GM19193 (cell line): ENCODE measurements around the gene RAP1B.

Experiments used
- POLR2A ChIP-seq: IDR thresholded peaks from 4 replicates; pipeline ENCODE4 v1.6.1; 2011; ENCODE audit not compliant: insufficient read depth, insufficient read length; ENCODE audit errors: extremely low read depth

Gene RAP1B

DNA sequence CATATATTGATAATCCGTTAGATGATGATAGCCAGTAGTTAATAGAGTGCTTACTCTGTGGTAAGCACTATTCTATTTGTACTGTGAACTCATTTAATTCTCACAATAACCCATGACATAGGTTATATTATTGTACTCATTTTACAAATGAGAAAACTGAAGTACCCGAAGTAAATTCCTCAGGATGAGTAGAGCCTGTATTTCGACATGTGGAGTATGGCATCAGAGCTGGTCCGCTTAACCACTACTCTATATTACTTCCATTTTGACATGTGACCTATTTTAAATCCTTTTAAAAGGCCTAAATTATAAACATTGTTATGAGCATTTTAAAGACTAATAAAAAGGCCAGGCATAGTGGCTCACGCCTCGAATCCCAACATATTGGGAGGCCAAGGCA, 8.0 kb upstream of the RAP1B start:
- no peak for TF ChIP-seq POLR2A

DNA sequence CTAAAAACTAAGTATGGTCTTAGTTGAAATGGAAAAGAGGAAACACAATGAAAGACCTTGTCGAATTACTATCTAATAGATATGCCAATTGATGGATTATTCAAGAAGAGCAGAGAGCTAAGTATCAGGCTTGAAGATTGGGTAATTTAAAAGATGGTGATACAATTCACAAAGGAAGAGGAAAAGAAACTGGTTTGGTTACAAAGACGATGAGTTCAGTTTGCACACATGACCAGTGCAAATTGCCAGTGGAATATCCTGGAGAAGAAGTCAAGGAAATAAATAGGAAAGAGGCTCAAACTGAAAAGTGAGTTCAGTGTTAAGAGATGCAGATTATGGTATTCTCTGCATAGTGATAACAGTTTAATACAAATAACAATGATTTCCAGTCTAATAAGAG, 2.5 kb upstream of the RAP1B start:
- no peak for TF ChIP-seq POLR2A

DNA sequence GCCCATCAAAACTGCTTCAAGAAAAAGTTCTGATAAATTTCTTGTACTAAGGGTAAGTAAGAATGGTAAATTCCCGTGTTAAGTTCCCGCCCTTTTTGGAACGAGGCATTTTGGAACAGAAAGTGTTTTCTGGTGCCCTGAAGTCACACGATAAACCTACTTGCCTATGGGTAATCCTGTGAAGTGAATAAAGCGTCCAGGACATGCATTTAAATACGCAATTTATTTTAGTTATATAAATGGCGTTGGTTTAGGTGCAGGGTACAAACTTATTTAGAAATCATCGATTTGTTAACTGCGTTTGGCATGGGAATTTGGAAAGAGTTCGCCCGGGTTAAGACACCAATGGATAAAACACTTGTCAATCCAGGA, 715 bp upstream of the RAP1B start:
- TF ChIP-seq POLR2A = no peak

DNA sequence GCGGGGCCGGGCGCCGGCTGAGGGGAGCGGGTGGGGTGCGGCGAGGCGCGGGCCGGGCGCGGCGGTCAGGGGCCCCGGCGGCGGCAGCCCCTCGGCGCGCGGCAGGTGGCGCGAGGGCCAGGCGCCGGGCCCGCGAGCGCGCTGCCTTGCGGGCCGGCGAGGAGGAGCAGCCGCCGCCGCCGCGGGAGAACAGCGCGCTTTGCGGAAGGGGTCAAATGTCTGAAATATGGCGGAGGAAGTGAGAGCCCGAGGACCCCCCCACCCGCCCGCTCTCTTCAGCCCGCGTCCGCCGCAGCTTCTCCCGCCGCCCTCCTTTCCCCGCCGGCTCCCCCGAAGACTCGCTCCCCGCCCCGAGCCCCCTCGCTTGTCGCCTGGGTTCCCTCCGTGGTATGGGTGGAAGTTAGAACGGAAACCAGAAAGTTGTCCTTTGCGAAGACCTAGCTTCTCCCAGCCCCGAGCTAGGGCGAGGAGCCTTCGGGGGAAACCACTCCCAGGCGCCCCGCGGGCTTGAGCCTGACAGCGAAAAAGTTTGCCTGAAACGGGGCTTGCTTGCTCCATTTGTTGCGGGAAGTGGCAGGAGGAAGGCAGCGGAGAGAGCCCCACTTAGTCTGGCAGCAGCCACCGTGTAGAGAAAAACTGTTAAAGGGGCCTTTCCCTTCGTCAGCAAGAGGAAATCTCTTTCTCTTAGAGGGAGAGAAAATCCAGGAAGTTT, 551 bp downstream of the RAP1B start:
- TF ChIP-seq POLR2A = no peak

DNA sequence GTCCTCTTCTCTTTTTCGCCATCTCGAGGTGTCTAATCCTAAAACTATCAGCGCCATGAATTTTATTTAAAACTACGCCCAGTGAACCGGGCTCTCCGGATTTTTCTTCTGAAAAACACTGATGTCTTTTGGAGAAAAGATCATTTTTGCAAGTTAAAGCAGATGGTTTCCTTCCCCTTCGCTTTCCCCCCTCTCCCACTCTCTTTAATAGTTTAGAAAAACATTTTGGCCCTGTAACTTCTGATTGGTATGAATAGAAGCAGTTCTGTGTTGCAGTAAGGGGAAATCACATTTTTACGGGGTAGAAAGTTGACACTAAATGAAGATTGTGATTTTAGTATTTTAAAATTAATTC, 1.1 kb downstream of the RAP1B start:
- no peak for TF ChIP-seq POLR2A

DNA sequence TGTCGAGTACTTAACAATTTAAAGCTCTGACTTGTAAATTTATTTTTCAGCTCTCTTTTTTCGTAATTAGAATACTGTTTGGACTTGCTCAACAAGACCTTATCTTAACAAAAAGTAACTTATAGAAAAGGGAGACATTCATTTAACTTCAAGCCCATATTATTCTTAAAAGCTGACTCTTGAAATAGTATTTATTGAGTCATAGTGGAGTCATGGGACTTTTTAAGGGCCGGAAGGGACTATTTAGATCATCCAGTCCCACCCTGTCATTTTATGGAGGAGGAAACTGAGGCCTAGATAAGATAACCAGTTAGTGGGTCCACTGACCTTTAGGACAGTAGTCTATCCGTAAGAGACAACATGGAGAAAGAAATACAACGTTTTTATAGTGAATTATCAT, 1.5 kb downstream of the RAP1B start:
- no peak for TF ChIP-seq POLR2A

DNA sequence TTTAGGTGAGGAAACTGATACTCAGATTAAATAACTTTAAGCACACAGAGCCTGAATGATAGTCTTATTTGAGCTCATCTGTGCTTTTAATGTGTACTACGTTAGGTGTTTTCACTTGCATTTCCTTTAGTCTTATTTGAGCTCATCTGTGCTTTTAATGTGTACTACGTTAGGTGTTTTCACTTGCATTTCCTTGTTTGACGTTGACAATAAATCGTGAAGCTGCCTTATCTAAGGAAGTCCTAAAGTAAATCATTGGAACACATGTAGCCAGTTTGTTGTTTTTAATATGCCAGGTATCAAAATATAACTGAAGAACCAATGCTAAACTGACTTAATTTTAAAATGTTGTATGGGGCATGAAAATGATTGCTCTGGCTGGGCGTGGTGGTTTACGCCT, 2.0 kb downstream of the RAP1B start:
- no peak for TF ChIP-seq POLR2A

- no peak for TF ChIP-seq POLR2A
Observed at GRCh38 chr12:68613209-68613904, 2.7 kb downstream of the RAP1B start.

DNA sequence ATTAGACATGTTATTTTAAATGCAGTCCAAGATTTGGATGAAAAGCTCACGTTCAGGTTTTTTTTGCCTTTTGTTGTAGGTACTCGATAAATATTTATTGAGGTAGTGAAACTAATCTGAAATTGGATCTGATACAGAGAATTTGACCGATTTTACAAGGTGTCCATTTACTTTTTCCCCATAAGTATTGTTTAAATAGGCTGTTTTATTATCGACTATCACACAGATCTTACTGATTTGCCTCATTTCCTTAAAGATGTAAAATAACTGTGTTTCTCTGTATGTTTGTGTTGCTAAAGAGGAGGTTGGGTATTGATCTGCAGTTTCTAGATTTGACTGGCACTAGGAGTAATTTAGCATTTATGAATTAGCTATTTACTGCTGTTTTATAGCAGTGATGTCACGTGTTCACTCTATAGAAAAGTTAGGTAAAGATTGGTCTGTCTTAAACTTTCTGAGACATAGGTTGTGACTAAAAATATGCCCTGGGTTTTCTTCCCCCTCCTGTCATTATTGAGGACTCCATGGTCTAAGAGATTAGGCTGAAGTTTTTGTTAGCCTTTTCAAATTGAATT, 3.5 kb downstream of the RAP1B start:
- no peak for TF ChIP-seq POLR2A

- no peak for TF ChIP-seq POLR2A
Observed at GRCh38 chr12:68614769-68615168, 4.1 kb downstream of the RAP1B start.

DNA sequence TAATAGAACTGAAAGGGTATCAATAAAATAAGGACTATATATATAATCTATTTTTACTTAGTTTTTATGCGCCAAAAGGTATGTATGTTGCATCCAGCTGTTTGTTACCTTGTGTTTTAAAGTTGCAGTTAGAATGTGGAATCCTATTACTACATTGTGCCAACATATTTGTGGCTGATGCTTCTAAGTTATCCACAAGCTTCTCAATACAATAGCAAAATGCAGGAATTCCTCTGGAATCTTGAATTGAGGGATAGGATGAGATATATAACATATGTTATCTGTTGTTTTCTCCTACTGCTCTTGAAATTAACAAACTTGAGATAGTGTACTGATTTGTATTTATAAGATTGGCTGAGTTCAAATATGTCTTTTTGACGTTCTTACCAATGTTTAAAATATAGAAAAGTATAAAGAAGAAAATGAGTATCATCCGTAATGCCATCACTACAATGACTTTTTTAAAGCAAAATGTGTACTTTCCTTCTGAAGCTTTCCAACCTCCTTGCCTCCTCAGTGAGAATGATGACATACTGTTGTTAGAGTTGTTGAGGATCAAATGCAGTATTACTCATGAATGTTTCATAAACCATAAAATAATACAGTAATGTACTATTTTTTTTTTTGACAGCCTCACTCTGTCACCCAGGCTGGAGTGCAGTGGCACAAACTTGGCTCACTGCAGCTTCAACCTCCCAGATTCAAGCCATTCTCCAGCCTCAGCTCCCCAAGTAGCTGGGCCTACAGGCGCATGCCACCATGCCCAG, 6.6 kb downstream of the RAP1B start:
- no peak for TF ChIP-seq POLR2A

DNA sequence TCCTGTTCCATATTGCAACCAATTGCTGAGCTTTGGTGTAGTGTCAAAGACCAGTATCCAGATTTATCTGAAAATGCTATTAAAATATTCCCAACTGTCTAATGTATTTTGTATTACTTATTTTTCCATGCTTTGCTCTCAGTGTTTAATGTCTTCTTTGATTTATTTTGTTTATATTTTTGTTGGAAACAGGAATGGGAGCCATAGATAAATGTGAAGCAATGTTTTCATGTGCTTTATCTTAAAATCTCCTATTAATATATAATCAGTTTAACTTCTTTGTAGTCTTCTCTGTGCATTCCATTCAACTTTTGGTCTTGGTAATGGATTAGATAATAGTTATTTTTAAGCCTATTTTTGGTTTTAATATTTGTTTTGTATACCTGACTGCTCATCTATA, 8.8 kb downstream of the RAP1B start:
- no peak for TF ChIP-seq POLR2A

DNA sequence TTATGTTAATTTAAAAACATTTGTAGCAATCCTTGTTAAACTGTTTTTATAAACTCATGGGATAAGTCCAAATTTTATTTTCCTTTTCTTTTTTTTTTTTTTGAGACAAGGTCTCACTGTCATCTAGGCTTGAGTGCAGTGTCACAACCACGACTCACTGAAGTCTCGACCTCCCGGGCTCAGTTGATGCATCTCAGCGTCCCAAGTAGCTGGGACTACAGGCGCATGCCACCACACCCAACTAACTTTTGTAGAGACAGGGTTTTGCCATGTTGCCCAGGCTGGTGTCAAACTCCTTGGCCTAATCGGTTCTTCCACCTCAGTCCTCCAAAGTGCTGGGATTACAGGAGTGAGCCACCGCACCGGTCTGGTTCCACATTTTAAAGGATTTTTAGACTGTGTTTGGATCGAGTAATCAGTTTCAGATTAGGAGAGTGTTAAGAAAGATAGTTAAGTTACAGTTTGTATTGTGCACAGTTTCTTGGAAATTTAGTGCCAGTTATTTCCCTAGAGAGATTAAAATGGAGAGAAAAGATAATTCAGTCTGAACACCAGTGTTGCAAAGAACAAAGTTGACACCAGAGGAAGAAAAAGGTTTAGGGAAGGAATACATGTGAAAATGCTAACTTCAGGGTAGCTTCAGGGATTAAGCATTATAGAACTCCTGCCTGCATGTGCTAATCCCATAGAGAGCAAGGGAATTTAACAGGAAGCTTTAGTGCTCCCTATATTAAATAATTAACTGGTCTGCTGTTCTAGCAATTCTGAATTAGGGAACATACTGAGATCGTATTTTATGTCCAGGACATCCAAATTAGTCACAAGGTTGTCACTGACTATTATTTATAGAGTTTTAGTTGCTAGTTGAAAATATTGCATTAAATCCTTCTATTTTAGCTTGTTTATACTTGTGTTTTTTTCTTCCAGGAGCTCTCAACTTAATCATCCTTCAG, 10.1 kb downstream of the RAP1B start:
- TF ChIP-seq POLR2A = no peak

- no peak for TF ChIP-seq POLR2A
Observed at GRCh38 chr12:68621472-68622081, 10.9 kb downstream of the RAP1B start.
